GM23338 (cell line): ENCODE results near the gene RNF151. TPM values are rescaled to one million over a fixed set of nuclear protein-coding genes. Genes with fewer than 3 reads are reported as not detected.
"Not testable (repeated sequence)": the region's sequence is repeated elsewhere in the genome, so short reads cannot be mapped to it uniquely, and the experiment has no call there.

Experiments
- ATAC-seq: fragments of 200-7000 bp; cut with Tn5 transposase; 3 replicates; pipeline ENCODE4 v1.9.1; 2020
- DNase-seq: peaks from one replicate; pipeline ENCODE4 v3.0.0-alpha.2; 2015; ENCODE audit warnings: low spot score
- H2AFZ ChIP-seq: fragments of 200-600 bp; sonication (generic); 2 replicates; pipeline ENCODE4 v1.8.0; 2016; ENCODE audit warnings: antibody characterized with exemption, mild to moderate bottlenecking, moderate library complexity
- H3F3A ChIP-seq: fragments of 200-600 bp; sonication (generic); replicated peaks from 2 replicates; pipeline ENCODE4 v1.8.0; 2017; ENCODE audit warnings: antibody characterized with exemption, mixed run types, low read depth
- H3K27ac ChIP-seq: fragments of 200-600 bp; sonication (generic); 2 replicates; pipeline ENCODE4 v1.6.1; 2016; ENCODE audit warnings: low read depth
- H3K27me3 ChIP-seq: fragments of 200-600 bp; sonication (generic); 2 replicates; pipeline ENCODE4 v1.8.0; 2016; ENCODE audit warnings: mild to moderate bottlenecking, mixed run types, moderate library complexity; ENCODE audit not compliant: insufficient read depth
- H3K36me3 ChIP-seq: fragments of 200-600 bp; sonication (generic); 2 replicates; pipeline ENCODE4 v1.8.0; 2016; ENCODE audit warnings: mild to moderate bottlenecking; ENCODE audit not compliant: insufficient read depth
- H3K4me1 ChIP-seq: fragments of 200-600 bp; sonication (generic); 2 replicates; pipeline ENCODE4 v1.8.0; 2016; ENCODE audit warnings: mild to moderate bottlenecking, moderate library complexity; ENCODE audit not compliant: insufficient read depth
- H3K4me2 ChIP-seq: fragments of 200-600 bp; sonication (generic); 2 replicates; pipeline ENCODE4 v1.7.1; 2017; ENCODE audit warnings: mixed run types
- H3K4me3 ChIP-seq: fragments of 200-600 bp; sonication (generic); 2 replicates; pipeline ENCODE4 v1.6.1; 2016; ENCODE audit warnings: mixed run types
- H3K79me2 ChIP-seq: fragments of 200-600 bp; sonication (generic); replicated peaks from 2 replicates; pipeline ENCODE4 v1.8.0; 2017; ENCODE audit warnings: mild to moderate bottlenecking; ENCODE audit not compliant: insufficient read depth
- H3K9me2 ChIP-seq: fragments of 200-600 bp; sonication (generic); 2 replicates; pipeline ENCODE4 v1.8.0; 2017; ENCODE audit not compliant: insufficient read depth
- H4K20me1 ChIP-seq: fragments of 200-600 bp; sonication (generic); replicated peaks from 2 replicates; pipeline ENCODE4 v1.8.0; 2017; ENCODE audit warnings: mild to moderate bottlenecking; ENCODE audit not compliant: insufficient read depth
- H3K27ac Mint-ChIP-seq: 2 replicates; pipeline ENCODE4 v1.8.0; 2020; ENCODE audit warnings: inconsistent platforms, mild to moderate bottlenecking, moderate library complexity, mixed read lengths
- H3K27me3 Mint-ChIP-seq: 3 replicates; pipeline ENCODE4 v1.8.0; 2022; ENCODE audit warnings: low read depth, mild to moderate bottlenecking, moderate library complexity, mixed read lengths, inconsistent platforms; ENCODE audit not compliant: insufficient read depth, poor library complexity
- H3K36me3 Mint-ChIP-seq: 3 replicates; pipeline ENCODE4 v1.8.0; 2021; ENCODE audit warnings: low read depth, mild to moderate bottlenecking, inconsistent platforms, moderate library complexity, mixed read lengths
- H3K4me1 Mint-ChIP-seq: 3 replicates; pipeline ENCODE4 v1.8.0; 2020; ENCODE audit warnings: mild to moderate bottlenecking, inconsistent platforms, mixed read lengths
- H3K4me3 Mint-ChIP-seq: 3 replicates; pipeline ENCODE4 v1.8.0; 2021; ENCODE audit warnings: moderate library complexity, mild to moderate bottlenecking, inconsistent platforms, mixed read lengths
- H3K9me3 Mint-ChIP-seq: 3 replicates; pipeline ENCODE4 v1.8.0; 2020; ENCODE audit warnings: moderate library complexity, mild to moderate bottlenecking, inconsistent platforms, mixed read lengths
- JUNB ChIP-seq: IDR thresholded peaks from one replicate; pipeline ENCODE4 v1.6.1; 2016; ENCODE audit warnings: antibody characterized with exemption; ENCODE audit not compliant: unreplicated experiment
- NANOG ChIP-seq: IDR thresholded peaks from 2 replicates; pipeline ENCODE4 v1.6.1; 2016; ENCODE audit warnings: antibody characterized with exemption, borderline replicate concordance
- POLR2AphosphoS5 ChIP-seq: IDR thresholded peaks from 2 replicates; pipeline ENCODE4 v1.6.1; 2016; ENCODE audit warnings: antibody characterized with exemption, low read depth
- ZNF114 ChIP-seq: fragments of 250-450 bp; sonication (Bioruptor Pico); IDR thresholded peaks from 2 replicates; pipeline ENCODE4 v1.5.0; 2020; ENCODE audit warnings: mild to moderate bottlenecking, moderate library complexity
- ZNF331 ChIP-seq: fragments of 250-450 bp; sonication (Bioruptor Pico); IDR thresholded peaks from 2 replicates; pipeline ENCODE4 v1.5.0; 2020; ENCODE audit warnings: low read depth, mild to moderate bottlenecking, moderate library complexity
- polyA plus RNA-seq: library from polyadenylated mRNA; unstranded; fragments of >200 nt; fragmentation: Nextera tagmentation; extraction: Ambion mirVana; gene quantifications from 2 replicates; pipeline ENCODE4 v1.2.1, GENCODE V29; 2016
- total RNA-seq: library from RNA; depleted of rRNA; stranded (reverse); fragments of >200 nt; shearing (Covaris generic); gene quantifications from 2 replicates; pipeline ENCODE4 v1.2.3, GENCODE V29; 2014
- TF ChIP-seq, protein P1 (sequence below): IDR thresholded peaks from 2 replicates; pipeline ENCODE4 v1.6.1; 2016; ENCODE audit warnings: antibody characterized with exemption

Gene RNF151
- total and polyA plus RNA-seq, 2 experiments from 2014 or later: not detected

DNA sequence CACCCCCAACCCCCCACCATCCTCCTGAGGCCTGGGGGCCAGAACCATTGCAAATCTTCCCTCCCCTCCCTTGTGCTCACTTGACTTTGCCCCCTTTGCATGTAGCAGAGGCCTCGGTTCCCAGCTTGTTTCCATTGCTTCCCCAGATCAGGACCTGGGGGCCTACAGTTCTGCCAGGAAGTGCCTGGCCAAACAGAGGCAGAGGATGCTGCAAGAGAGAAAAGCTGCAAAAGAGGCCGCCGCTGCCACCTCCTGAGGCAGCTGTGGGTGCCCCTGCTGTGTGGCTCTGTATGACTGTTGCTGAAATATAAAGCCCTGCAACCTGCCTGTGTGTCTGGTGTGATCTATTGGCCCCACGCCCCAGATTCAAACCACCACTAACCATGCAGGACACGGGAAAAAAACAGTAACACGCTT is 5.0 kb upstream of the RNF151 start:
- Mint-ChIP-seq H3K36me3 (peaks cover 44% of the 10 kb centered on the region), H3K9me3 (peaks cover 8% of the 10 kb centered on the region; the same call in 2 of the 3 replicates), H3K27ac (peak overlapping the region; percentile 80), H3K27me3 (peaks cover 55% of the 10 kb centered on the region), H3K4me3 (peak overlapping the region; percentile 91), H3K4me1 (peaks cover 33% of the 10 kb centered on the region)
- Histone ChIP-seq H3K4me2 (peak overlapping the region; percentile 55), H3K4me3 (peak overlapping the region; percentile 36; the same call in 1 of the 2 replicates), H2AFZ (no peak overlapping the region), H4K20me1 (peaks cover 27% of the 10 kb centered on the region), H3K36me3 (peaks cover 25% of the 10 kb centered on the region), H3K27ac (peak overlapping the region; percentile 93; the same call in 1 of the 2 replicates), H3K4me1 (peaks cover 38% of the 10 kb centered on the region; the same call in 1 of the 2 replicates), H3K27me3 (no peaks in the 10 kb centered on the region), H3K79me2 (peaks cover 46% of the 10 kb centered on the region), H3K9me2 (no peaks in the 10 kb centered on the region), H3F3A (peaks cover 49% of the 10 kb centered on the region)
- DNase-seq: no peak
- no peak for ATAC-seq
- TF ChIP-seq, protein P1, sequence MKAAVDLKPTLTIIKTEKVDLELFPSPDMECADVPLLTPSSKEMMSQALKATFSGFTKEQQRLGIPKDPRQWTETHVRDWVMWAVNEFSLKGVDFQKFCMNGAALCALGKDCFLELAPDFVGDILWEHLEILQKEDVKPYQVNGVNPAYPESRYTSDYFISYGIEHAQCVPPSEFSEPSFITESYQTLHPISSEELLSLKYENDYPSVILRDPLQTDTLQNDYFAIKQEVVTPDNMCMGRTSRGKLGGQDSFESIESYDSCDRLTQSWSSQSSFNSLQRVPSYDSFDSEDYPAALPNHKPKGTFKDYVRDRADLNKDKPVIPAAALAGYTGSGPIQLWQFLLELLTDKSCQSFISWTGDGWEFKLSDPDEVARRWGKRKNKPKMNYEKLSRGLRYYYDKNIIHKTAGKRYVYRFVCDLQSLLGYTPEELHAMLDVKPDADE: no peak
- TF ChIP-seq POLR2AphosphoS5 (no peak), ZNF331 (CRISPR knock-in tag) (no peak), JUNB (no peak), ZNF114 (no peak), NANOG (no peak)

DNA sequence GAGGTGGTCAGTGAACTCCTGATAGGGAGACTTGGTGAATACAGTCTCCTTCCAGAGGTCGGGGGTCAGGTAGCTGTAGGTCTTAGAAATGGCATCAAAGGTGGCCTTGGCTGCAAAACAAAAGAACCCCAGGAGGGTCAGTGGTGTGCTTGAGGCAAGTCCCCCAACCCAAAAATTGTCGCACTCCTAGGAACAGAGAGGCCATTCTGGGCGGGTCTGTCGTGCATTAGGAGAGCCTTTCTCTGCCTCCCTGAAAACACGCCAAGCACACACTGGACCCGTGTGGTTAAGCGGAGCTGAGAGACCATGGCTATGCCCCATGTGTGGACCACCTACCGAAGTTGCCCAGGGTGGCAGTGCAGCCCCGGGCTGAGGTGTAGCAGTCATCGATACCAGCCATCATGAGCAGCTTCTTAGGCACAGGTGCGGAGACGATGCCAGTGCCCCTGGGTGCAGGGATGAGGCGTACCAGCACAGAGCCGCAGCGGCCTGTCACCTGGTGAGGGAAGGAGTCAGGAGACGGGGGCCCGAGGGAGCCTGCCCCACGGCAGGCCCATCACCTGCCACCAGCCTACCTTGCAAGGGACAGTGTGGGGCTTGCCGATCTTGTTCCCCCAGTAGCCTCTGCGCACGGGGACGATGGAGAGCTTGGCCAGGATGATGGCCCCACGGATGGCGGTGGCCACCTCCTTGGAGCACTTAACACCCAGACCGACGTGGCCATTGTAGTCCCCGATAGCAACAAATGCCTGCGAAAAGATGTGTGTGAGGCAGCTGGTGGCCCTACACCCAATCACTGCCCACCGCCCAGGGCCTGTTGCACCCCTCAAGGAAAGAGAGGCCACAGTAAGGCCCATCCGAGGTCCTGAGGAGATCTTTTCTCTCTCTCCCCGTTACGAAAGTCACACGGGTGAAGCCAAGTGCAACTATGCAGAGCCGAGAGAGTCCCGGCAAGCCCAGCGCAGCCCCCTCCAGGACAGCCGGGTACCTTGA is 4.2 kb upstream of the RNF151 start:
- DNase-seq, ATAC-seq, H3K27me3 ChIP-seq, H2AFZ ChIP-seq, H3K9me2 ChIP-seq, H3K9me3 Mint-ChIP-seq: not testable (repeated sequence)
- H3K4me2 ChIP-seq: peak overlapping the region; percentile 100
- H3F3A ChIP-seq: peaks cover 46% of the 10 kb centered on the region
- peak overlapping the region; percentile 93 for H3K27ac ChIP-seq
- H4K20me1 ChIP-seq: peaks cover 27% of the 10 kb centered on the region
- peaks cover 38% of the 10 kb centered on the region; the same call in 1 of the 2 replicates for H3K4me1 ChIP-seq
- Mint-ChIP-seq H3K4me3 (peak overlapping the region; percentile 91), H3K27me3 (peaks cover 52% of the 10 kb centered on the region), H3K4me1 (peaks cover 33% of the 10 kb centered on the region), H3K36me3 (peaks cover 44% of the 10 kb centered on the region), H3K27ac (peak overlapping the region; percentile 96)
- H3K79me2 ChIP-seq: peaks cover 46% of the 10 kb centered on the region
- H3K4me3 ChIP-seq: peak overlapping the region; percentile 100
- H3K36me3 ChIP-seq: peaks cover 25% of the 10 kb centered on the region
- TF ChIP-seq POLR2AphosphoS5: 0 out of 2 replicates have a peak, but pooled peaks have one; percentile 5
